ENCODE measurements around the gene PSMD5. TPM values are rescaled to one million over a fixed set of nuclear protein-coding genes. Genes with fewer than 3 reads are reported as not detected.

PSMD5 gene
- total and polyA plus RNA-seq, 9 of the 15 experiments (the other 6 are each of a cell fraction or from before 2014, with no cell fraction given) = 46.4 to 148 (median 76.3) TPM

GRCh38 chr9:120801441-120801840 is 41.3 kb downstream of the PSMD5 start (continued):
- TF ChIP-seq CHD4 (IDR thresholded peaks at IDR 0.05; ENCODE audit: insufficient read depth, insufficient replicate concordance, low read depth, low read length, poor library complexity, severe bottlenecking) (no peak), EP400 (IDR thresholded peaks at IDR 0.05) (no peak), ZBED1 (IDR thresholded peaks at IDR 0.05) (no peak), ZNF551 (CRISPR knock-in tag; IDR thresholded peaks at IDR 0.05) (no peak), HNRNPLL (IDR thresholded peaks at IDR 0.05; ENCODE audit: low read depth, low read length, poor library complexity, severe bottlenecking) (no peak), ZNF232 (CRISPR knock-in tag; IDR thresholded peaks at IDR 0.05) (no peak), CBFB (CRISPR knock-in tag; IDR thresholded peaks at IDR 0.05) (no peak)

GRCh38 chr9:120792898-120793765 is 49.6 kb downstream of the PSMD5 start, which contains the start of gene FBXW2:
Gene FBXW2 (minus strand): TSS chr9:120793416. CDS start chr9:120788258, 5,158 bp downstream.
- H3K79me2 ChIP-seq (ENCODE audit: control insufficient read depth, insufficient read depth, low read length) = peaks cover 66% of the 10 kb centered on the region
- FAIRE-seq = peak; percentile 26
- in situ Hi-C loops (cut with MboI) = no loop called here
- TF ChIP-seq ZFP30 (CRISPR knock-in tag; IDR thresholded peaks at IDR 0.05; ENCODE audit: borderline replicate concordance) (no peak), NELFE (IDR thresholded peaks at IDR 0.05; ENCODE audit: insufficient read depth, insufficient read length) (peak; percentile 55), ZNF384 (IDR thresholded peaks at IDR 0.05; ENCODE audit: low read depth, low read length) (peak; percentile 46), HBP1 (CRISPR knock-in tag; IDR thresholded peaks at IDR 0.05) (0 out of 2 replicates have a peak, but pooled peaks have one; percentile 78), CBFA2T2 (conservative IDR thresholded peaks at IDR 0.05) (no peak), NFE2L1 (tag; IDR thresholded peaks at IDR 0.05; ENCODE audit: borderline replicate concordance, low read depth) (no peak), FOXP4 (CRISPR knock-in tag; IDR thresholded peaks at IDR 0.05; ENCODE audit: borderline replicate concordance) (no peak; the same call in 1 of the 2 replicates), TARDBP (IDR thresholded peaks at IDR 0.05) (peak; percentile 39; the same call in 1 of the 2 replicates), KLF6 (CRISPR knock-in tag; IDR thresholded peaks at IDR 0.05; ENCODE audit: borderline replicate concordance) (peak; percentile 54; the same call in 1 of the 2 replicates), ZNF79 (CRISPR knock-in tag; IDR thresholded peaks at IDR 0.05; ENCODE audit: low read depth) (no peak)

More at GRCh38 chr9:120792898-120793765, 49.6 kb downstream of the PSMD5 start, which contains the start of gene FBXW2:
- Histone ChIP-seq H3K4me2 (ENCODE audit: insufficient read depth, low read length) (peak within 1 kb of the TSS; percentile 94), H3K4me1 (replicated peaks in 1 of 2; ENCODE audit: control insufficient read depth in 2 of 2, insufficient read depth in 2 of 2, low read length in 2 of 2) (peaks cover 8 to 26% of the 10 kb centered on the region in 2 experiments; a peak in 4 of 5 replicates), H3K9me3 (replicated peaks; ENCODE audit: control insufficient read depth, insufficient read depth, low read depth, low read length) (no peaks in the 10 kb centered on the region), H3K9me1 (ENCODE audit: control insufficient read depth, insufficient read depth, low read length) (no peaks in the 10 kb centered on the region), H3K27ac (ENCODE audit: extremely low read depth, low read depth, low read length) (peak within 1 kb of the TSS; percentile 85), H2AFZ (ENCODE audit: low read depth, low read length) (peak within 1 kb of the TSS; percentile 82), H3K9ac (ENCODE audit: insufficient read depth in 1 of 2, low read depth in 2 of 2, low read length in 2 of 2) (peak within 1 kb of the TSS; percentile 91 to 93), H3K4me3 (peak within 1 kb of the TSS; percentile 82), H4K20me1 (replicated peaks; ENCODE audit: control insufficient read depth, insufficient read depth, low read length) (no peaks in the 10 kb centered on the region), H3K36me3 (ENCODE audit: control insufficient read depth, insufficient read depth, low read length) (peaks cover 41% of the 10 kb centered on the region), H3K27me3 (ENCODE audit: control insufficient read depth in 2 of 2, insufficient read depth in 2 of 2, low read length in 2 of 2) (no peaks in the 10 kb centered on the region)
- no TSS peak for BruUV-seq (replicated peaks)
- intact Hi-C loops (cut with micrococcal nuclease) = loop anchor here (1.0 kb wide), 2 partner anchors 45 to 50 kb away; no protein-coding TSS in a partner anchor
- CTCF ChIA-PET (ENCODE audit: low intra/inter-chr PET ratio) = no interaction called here
- under 1% methylated on average over 70 of the region's 72 CpGs for WGBS (ENCODE audit: insufficient coverage, low coverage, missing lambda C conversion rate)
- ATAC-seq = peak; percentile 95
- POLR2A ChIA-PET = interaction anchor here (0.6 to 2.1 kb wide), 22 partner anchors 8 to 488 kb away, joined by 3 to 16 read pairs (median 4); no protein-coding TSS in a partner anchor
- peak; percentile 98 to 99 (median 98) for DNase-seq (ENCODE audit: extremely low read depth in 1 of 4, low spot score in 3 of 4)
